BJ (cell line): ENCODE measurements around the gene TACR1. TPM values are rescaled to one million over a fixed set of nuclear protein-coding genes. Genes with fewer than 3 reads are reported as not detected.

Experiments
- CTCF ChIA-PET: fragments of 350-600 bp; formaldehyde crosslinking; extraction: SDS; loops from one replicate; lab custom pipeline; 2021; ENCODE audit warnings: antibody characterized with exemption, inconsistent platforms; lab: Yijun Ruan, JAX
- POLR2A ChIA-PET: fragments of 300-600 bp; sonication (Branson Sonifier 250); formaldehyde crosslinking; extraction: SDS; loops from one replicate; lab custom pipeline; 2021; ENCODE audit warnings: antibody characterized with exemption; lab: Charles Lee
- DNase-seq: peaks from one replicate; pipeline ENCODE4 v3.0.0-alpha.2; 2011; ENCODE audit warnings: low read depth
- H3K27me3 ChIP-seq: 2 replicates; pipeline ENCODE4 v1.6.0; 2011; ENCODE audit warnings: low read length; ENCODE audit not compliant: control insufficient read depth, insufficient read depth
- H3K36me3 ChIP-seq: 2 replicates; pipeline ENCODE4 v1.5.1; 2011; ENCODE audit warnings: low read length; ENCODE audit not compliant: control insufficient read depth, insufficient read depth
- H3K4me3 ChIP-seq: 2 replicates; pipeline ENCODE4 v1.5.1; 2011; ENCODE audit warnings: low read depth, mild to moderate bottlenecking, control low read depth, low read length
- polyA plus RNA-seq: library from polyadenylated mRNA; depleted of rRNA; stranded (reverse); fragments of >200 nt; gene quantifications from 2 replicates; pipeline ENCODE4 v1.2.3, GENCODE V29; 2011
- TF ChIP-seq, protein P1 (sequence below): IDR thresholded peaks from 2 replicates; pipeline ENCODE4 v1.5.1; 2011; ENCODE audit warnings: low read depth, mild to moderate bottlenecking, control low read depth, inconsistent platforms, low read length, moderate library complexity; ENCODE audit not compliant: insufficient read depth

The TACR1 gene
- polyA plus RNA-seq, 1 experiment, result 0.07 TPM

DNA sequence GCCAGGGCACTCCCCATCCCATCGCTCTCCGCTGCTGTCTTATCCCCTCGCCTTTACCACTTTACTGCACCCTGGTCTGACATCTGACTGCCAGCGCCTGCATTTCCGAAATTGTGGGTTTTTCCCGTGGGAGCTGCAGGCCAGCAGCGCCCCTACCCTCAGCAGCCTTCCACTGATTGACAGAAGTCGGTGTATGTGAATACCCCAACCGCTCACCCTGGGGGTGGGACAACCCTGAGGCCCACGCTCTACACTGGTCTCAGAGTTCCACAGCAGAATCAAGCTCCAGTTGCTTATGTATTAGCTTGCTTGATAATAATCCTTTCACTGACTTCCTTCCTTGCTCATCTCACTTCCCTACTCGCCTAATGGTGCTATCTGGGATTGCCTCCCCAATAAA lies 178.8 kb downstream of the TACR1 start:
- Histone ChIP-seq H3K4me3 (no peak overlapping the region), H3K36me3 (no peaks in the 10 kb centered on the region), H3K27me3 (no peaks in the 10 kb centered on the region)
- DNase-seq, result no peak
- TF ChIP-seq, protein P1, sequence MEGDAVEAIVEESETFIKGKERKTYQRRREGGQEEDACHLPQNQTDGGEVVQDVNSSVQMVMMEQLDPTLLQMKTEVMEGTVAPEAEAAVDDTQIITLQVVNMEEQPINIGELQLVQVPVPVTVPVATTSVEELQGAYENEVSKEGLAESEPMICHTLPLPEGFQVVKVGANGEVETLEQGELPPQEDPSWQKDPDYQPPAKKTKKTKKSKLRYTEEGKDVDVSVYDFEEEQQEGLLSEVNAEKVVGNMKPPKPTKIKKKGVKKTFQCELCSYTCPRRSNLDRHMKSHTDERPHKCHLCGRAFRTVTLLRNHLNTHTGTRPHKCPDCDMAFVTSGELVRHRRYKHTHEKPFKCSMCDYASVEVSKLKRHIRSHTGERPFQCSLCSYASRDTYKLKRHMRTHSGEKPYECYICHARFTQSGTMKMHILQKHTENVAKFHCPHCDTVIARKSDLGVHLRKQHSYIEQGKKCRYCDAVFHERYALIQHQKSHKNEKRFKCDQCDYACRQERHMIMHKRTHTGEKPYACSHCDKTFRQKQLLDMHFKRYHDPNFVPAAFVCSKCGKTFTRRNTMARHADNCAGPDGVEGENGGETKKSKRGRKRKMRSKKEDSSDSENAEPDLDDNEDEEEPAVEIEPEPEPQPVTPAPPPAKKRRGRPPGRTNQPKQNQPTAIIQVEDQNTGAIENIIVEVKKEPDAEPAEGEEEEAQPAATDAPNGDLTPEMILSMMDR, result no peak
- ChIA-PET POLR2A (no interaction called here), CTCF (interaction anchor here (1.4 kb wide), 1 partner anchor 179 kb away, joined by 4 read pairs; no protein-coding TSS in a partner anchor)

DNA sequence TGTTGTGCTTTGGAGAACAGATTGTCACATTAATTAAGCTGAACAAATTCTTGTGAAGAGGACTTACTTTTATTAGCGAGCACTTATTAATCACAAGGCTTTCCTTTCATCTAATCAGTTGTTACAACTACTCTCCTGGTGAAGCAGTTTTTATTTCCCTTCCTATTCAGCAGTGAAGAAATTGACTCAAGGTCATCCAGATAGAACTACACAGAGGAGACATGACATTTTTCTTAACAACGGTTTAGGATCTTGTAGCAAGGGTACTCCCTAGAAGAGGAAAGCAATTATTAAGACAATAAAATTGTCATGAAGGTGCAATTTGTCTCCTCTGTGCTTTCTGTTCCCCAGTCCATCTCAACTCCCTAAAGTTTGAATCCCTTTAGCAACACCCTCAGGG lies 179.5 kb downstream of the TACR1 start:
- TF ChIP-seq, protein P1, result no peak
- POLR2A ChIA-PET, result no interaction called here

DNA sequence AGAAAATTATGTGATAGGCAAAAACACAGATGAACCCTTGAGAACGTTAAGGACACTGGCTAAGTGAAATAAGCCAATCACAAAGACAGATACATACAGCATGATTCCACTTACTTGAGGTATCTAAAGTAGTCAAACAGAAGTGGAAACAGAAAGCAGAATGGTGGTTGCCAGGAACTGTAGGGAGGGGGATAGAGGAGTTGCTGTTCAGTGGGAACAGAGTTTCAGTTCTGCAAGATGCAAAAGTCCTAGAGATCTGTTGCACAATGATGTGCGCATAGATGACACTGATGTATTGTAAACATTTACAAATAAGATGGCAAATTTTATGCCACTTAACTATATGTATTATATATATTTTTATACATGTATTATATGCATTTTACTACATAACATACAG lies 181.2 kb downstream of the TACR1 start:
- ChIA-PET CTCF (no interaction called here), POLR2A (no interaction called here)
- TF ChIP-seq, protein P1, result no peak
- DNase-seq, result no peak
- Histone ChIP-seq H3K27me3 (no peaks in the 10 kb centered on the region), H3K36me3 (no peaks in the 10 kb centered on the region), H3K4me3 (no peak overlapping the region)

More for the DNA sequence above, 179.5 kb downstream of the TACR1 start:
- H3K36me3 ChIP-seq, result no peaks in the 10 kb centered on the region
- no peak for DNase-seq
- no peaks in the 10 kb centered on the region for H3K27me3 ChIP-seq
- CTCF ChIA-PET, result interaction anchor here (1.4 kb wide), 1 partner anchor 180 kb away, joined by 4 read pairs; no protein-coding TSS in a partner anchor
- no peak overlapping the region for H3K4me3 ChIP-seq

DNA sequence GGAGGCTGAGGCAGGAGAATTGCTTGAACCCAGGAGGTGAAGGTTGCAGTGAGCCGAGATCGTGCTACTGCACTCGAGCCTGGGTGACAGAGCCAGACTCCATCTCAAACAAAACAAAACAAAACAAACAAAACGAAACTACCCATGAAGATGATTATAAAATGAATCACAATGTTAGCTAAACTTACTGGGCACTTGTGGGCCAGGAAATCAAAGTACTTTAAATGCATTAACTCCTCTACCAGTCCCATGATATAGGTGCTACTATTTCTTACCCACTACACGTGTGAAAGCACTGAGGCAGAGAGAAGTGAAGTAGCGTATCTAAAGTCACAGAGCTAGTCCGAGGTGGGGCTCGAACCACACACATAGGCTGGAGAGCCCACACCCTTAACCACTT lies 187.2 kb downstream of the TACR1 start:
- no peak for DNase-seq
- TF ChIP-seq, protein P1, result no peak
- CTCF ChIA-PET, result interaction anchor here (0.6 to 1.7 kb wide), 4 partner anchors 8 to 92 kb away, joined by 3 to 5 read pairs (median 4); no protein-coding TSS in a partner anchor
- POLR2A ChIA-PET, result no interaction called here
- no peak overlapping the region for H3K4me3 ChIP-seq
- no peaks in the 10 kb centered on the region for H3K27me3 ChIP-seq
- no peaks in the 10 kb centered on the region for H3K36me3 ChIP-seq

DNA sequence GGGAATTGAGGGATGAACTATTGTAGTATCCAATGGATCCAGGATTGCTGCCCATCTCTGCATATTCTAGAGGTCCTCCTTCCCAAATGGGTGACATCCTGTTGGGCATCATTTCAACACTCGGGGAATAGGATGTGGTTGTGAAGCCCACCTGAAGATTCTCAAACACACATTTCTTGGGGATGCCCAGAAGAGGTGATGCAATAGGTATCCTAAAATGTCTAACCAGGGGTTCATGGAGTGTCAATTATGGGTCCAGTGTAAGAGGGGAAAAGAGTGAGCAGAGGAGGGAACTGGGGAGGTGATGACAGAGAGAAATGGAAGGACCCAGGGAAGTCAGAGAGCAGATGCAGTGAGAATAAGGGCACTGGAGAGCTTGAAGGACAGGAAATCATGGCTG lies 188.7 kb downstream of the TACR1 start:
- ChIA-PET CTCF (interaction anchor here (1.7 kb wide), 1 partner anchor 12 kb away, joined by 5 read pairs; no protein-coding TSS in a partner anchor), POLR2A (no interaction called here)
- Histone ChIP-seq H3K27me3 (no peaks in the 10 kb centered on the region), H3K4me3 (no peak overlapping the region), H3K36me3 (no peaks in the 10 kb centered on the region)
- TF ChIP-seq, protein P1, result no peak
- DNase-seq, result no peak
